Measurements from ENCODE around the gene WDR86. TPM values are rescaled to one million over a fixed set of nuclear protein-coding genes. Genes with fewer than 3 reads are reported as not detected.
A peak's percentile ranks its signal among the peaks of the same experiment; 100 is the strongest.

The WDR86 gene
- total and polyA plus RNA-seq, 3 experiments from 2014 or later: 0.55 to 10.4 (median 0.59) TPM

DNA sequence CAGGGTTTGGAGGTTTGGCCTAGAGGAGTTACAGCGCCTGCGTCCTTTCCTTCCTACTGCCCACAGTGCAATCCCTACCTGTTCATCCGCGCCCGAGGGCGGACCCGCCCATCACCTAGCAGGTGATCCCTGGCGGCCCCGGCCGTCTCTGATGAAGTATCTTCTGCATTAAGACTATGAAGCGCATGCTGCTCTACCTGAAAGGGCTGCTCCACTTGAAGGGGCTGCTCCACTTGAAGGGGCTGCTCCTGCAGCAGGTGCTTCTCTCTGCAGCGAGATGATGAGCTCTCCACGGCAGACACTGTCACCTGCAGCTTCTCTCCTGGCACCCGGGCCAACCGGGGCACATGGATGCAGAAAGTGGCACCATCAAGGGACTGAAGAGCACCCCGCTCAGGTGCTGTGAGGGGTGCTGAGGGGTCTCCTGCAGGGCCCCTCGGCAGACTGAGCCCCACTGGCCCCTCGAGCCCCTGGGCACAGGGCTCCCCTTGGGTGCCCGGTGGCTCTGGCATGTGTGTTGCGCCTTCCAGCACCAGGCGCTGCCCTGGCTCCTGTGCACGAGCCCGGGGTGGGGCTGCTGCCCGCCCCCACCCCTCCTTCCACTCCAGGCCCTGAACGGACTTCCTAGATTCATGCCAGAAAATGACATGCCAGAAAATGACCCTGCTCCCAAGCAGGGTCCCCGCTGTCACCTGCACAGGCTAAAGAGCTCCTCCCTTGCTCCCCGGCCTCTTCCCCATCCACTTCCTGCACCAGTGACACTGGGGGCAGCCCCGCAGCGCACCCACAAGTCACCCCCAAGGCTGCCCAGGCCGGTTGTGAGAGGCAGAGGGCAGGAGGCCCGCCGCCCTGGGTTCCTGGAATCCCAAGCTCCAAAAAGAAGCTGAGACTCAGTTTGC, 29.4 kb downstream of the WDR86 start:
- peak overlapping the region; percentile 9 for H3K27ac ChIP-seq (ENCODE audit: low read depth, low read length)
- Mint-ChIP-seq H3K9me3 (no peaks in the 10 kb centered on the region), H3K4me3 (peak overlapping the region; percentile 26 to 77 (median 61)), H3K27ac (peak overlapping the region in 7 of 8 donors; percentile 24 to 87 (median 50)), H3K27me3 (peaks cover 9 to 10% of the 10 kb centered on the region in 2 donors), H3K36me3 (peaks cover 0 to 41% (median 13%) of the 10 kb centered on the region in 3 donors), H3K4me1 (peaks cover 10 to 14% (median 10%) of the 10 kb centered on the region in 3 donors)
- ChIA-PET POLR2A (interaction anchor here (0.7 kb wide), 1 partner anchor 31 kb away, joined by 6 read pairs; no protein-coding TSS in a partner anchor), CTCF (interaction anchor here (0.8 kb wide), 1 partner anchor 12 kb away, joined by 3 read pairs; no protein-coding TSS in a partner anchor)
- DNase-seq: no peak
- H3K4me3 ChIP-seq (ENCODE audit: low read length): no peak overlapping the region
- H3K27me3 ChIP-seq (ENCODE audit: insufficient read depth, low read length, poor library complexity, severe bottlenecking): peaks cover 13% of the 10 kb centered on the region
- H3K9me3 ChIP-seq (ENCODE audit: low read length): no peaks in the 10 kb centered on the region
- peaks cover 18% of the 10 kb centered on the region for H3K4me1 ChIP-seq (ENCODE audit: insufficient read depth, low read length)
- peaks cover 11% of the 10 kb centered on the region for H3K36me3 ChIP-seq (ENCODE audit: insufficient read depth, low read length)

DNA sequence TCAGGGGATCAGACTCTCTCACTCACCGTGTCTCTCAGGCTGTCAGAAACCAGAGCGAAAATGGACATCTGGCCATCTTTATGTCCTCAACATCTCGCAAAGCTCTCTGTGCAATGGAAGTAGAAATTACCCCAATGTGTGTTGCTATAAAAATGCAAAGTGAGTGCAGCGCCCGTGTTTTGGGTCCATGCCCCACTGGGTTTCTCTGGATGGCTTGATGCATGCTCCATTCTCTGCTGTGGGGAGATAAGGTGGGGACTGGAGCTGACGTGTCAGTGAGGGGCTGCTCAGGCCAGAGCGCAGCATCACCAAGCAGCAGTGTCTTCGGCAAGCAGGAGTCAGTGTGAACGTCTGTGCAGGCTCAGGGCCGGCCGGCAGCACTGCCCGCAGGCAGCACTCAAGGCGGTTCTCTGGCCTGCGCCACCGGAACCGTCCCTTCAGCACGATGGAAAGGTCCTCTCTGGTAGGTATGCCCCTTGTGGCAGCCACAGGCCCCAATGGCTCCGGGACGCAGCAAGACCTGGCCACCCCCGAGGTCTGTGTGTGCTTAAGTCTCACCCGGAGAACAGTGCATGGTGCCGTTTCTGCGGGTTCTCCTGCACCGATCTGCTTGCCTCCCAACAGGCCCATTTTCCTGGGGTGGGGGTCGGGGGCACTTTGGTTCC, 30.2 kb downstream of the WDR86 start:
- CTCF ChIA-PET: interaction anchor here (0.8 to 1.5 kb wide), 3 partner anchors 10 to 65 kb away, joined by 3 to 4 read pairs (median 3); no protein-coding TSS in a partner anchor
- peaks cover 0 to 45% (median 17%) of the 10 kb centered on the region in 3 donors for H3K36me3 Mint-ChIP-seq
- DNase-seq: no peak
- Histone ChIP-seq H3K27ac (ENCODE audit: low read depth, low read length) (no peak overlapping the region), H3K4me3 (ENCODE audit: low read length) (no peak overlapping the region), H3K36me3 (ENCODE audit: insufficient read depth, low read length) (peaks cover 11% of the 10 kb centered on the region), H3K27me3 (ENCODE audit: insufficient read depth, low read length, poor library complexity, severe bottlenecking) (peaks cover 13% of the 10 kb centered on the region), H3K4me1 (ENCODE audit: insufficient read depth, low read length) (peaks cover 18% of the 10 kb centered on the region), H3K9me3 (ENCODE audit: low read length) (no peaks in the 10 kb centered on the region)
- H3K4me1 Mint-ChIP-seq: peaks cover 10 to 14% (median 10%) of the 10 kb centered on the region in 3 donors
- H3K4me3 Mint-ChIP-seq: peak overlapping the region in 1 of 7 donors; percentile 19
- H3K9me3 Mint-ChIP-seq: no peaks in the 10 kb centered on the region
- peaks cover 9 to 10% of the 10 kb centered on the region in 2 donors for H3K27me3 Mint-ChIP-seq
- POLR2A ChIA-PET: no interaction called here
- peak overlapping the region; percentile 8 to 90 (median 72) for H3K27ac Mint-ChIP-seq

GRCh38 chr7:151379193-151379520, 30.7 kb downstream of the WDR86 start:
- Histone ChIP-seq H3K27me3 (ENCODE audit: insufficient read depth, low read length, poor library complexity, severe bottlenecking) (peaks cover 8% of the 10 kb centered on the region), H3K36me3 (ENCODE audit: insufficient read depth, low read length) (peaks cover 15% of the 10 kb centered on the region), H3K9me3 (ENCODE audit: low read length) (no peaks in the 10 kb centered on the region), H3K4me1 (ENCODE audit: insufficient read depth, low read length) (peaks cover 18% of the 10 kb centered on the region), H3K27ac (ENCODE audit: low read depth, low read length) (no peak overlapping the region), H3K4me3 (ENCODE audit: low read length) (no peak overlapping the region)
- peaks cover 9% of the 10 kb centered on the region in 2 donors for H3K27me3 Mint-ChIP-seq
- POLR2A ChIA-PET: no interaction called here
- CTCF ChIA-PET: interaction anchor here (0.8 to 1.5 kb wide), 3 partner anchors 9 to 64 kb away, joined by 3 to 4 read pairs (median 3); no protein-coding TSS in a partner anchor
- H3K4me1 Mint-ChIP-seq: peaks cover 10 to 14% (median 10%) of the 10 kb centered on the region in 3 donors
- H3K27ac Mint-ChIP-seq: peak overlapping the region in 7 of 8 donors; percentile 8 to 90 (median 83)
- H3K36me3 Mint-ChIP-seq: peaks cover 0 to 50% (median 20%) of the 10 kb centered on the region in 3 donors
- peak overlapping the region in 1 of 7 donors; percentile 52 for H3K4me3 Mint-ChIP-seq
- no peaks in the 10 kb centered on the region for H3K9me3 Mint-ChIP-seq
- DNase-seq: no peak

DNA sequence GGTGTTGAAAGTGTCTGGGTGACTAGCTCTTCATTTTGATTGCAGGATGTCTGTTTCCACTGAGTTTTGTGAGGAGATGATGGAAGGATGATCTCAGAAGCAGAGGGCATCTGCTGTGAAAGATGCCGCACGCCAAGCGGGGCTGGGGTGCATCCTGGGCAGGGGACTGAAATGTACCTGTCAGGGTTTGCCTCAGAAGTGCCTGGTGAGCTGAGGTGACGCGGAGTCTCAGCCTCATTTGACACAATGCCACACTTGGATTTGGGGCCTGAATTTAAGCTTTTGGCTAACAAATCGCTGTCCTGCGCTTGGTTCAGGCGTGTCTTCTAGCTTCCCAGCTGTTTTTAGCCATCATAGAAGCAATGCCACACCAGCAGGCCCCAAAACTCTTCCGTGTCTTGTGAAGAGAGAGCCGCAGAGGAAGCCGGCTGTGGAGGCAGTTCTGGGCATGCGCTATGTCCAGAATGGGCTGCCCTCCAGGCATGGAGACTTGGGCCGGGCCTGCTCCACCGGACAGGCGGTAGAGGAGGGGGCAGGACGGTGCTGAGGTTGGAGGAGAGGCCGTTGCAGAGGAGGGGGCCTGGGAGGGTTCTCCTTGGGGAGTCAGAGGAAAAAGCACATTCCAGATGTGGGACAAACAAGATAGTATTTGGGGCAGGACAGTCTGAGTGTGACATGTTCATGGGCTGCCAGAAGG, 31.2 kb downstream of the WDR86 start:
- H3K9me3 Mint-ChIP-seq: no peaks in the 10 kb centered on the region
- H3K27ac Mint-ChIP-seq: peak overlapping the region in 7 of 8 donors; percentile 4 to 90 (median 51)
- H3K4me1 Mint-ChIP-seq: peaks cover 10 to 14% (median 10%) of the 10 kb centered on the region in 3 donors
- ChIA-PET CTCF (interaction anchor here (0.8 to 1.5 kb wide), 3 partner anchors 9 to 64 kb away, joined by 3 to 4 read pairs (median 3); no protein-coding TSS in a partner anchor), POLR2A (no interaction called here)
- H3K4me3 ChIP-seq (ENCODE audit: low read length): no peak overlapping the region
- H3K27me3 Mint-ChIP-seq: peaks cover 6 to 9% of the 10 kb centered on the region in 2 donors
- no peak overlapping the region for H3K27ac ChIP-seq (ENCODE audit: low read depth, low read length)
- peaks cover 0 to 54% (median 20%) of the 10 kb centered on the region in 3 donors for H3K36me3 Mint-ChIP-seq
- peaks cover 18% of the 10 kb centered on the region for H3K4me1 ChIP-seq (ENCODE audit: insufficient read depth, low read length)
- H3K36me3 ChIP-seq (ENCODE audit: insufficient read depth, low read length): peaks cover 21% of the 10 kb centered on the region
- peak overlapping the region in 1 of 7 donors; percentile 52 for H3K4me3 Mint-ChIP-seq
- no peaks in the 10 kb centered on the region for H3K9me3 ChIP-seq (ENCODE audit: low read length)
- H3K27me3 ChIP-seq (ENCODE audit: insufficient read depth, low read length, poor library complexity, severe bottlenecking): peaks cover 5% of the 10 kb centered on the region
- no peak for DNase-seq

GRCh38 chr7:151378011-151378410, 31.8 kb downstream of the WDR86 start:
- Histone ChIP-seq H3K27ac (ENCODE audit: low read depth, low read length) (no peak overlapping the region), H3K27me3 (ENCODE audit: insufficient read depth, low read length, poor library complexity, severe bottlenecking) (peaks cover 5% of the 10 kb centered on the region), H3K4me1 (ENCODE audit: insufficient read depth, low read length) (peaks cover 18% of the 10 kb centered on the region), H3K36me3 (ENCODE audit: insufficient read depth, low read length) (peaks cover 27% of the 10 kb centered on the region), H3K4me3 (ENCODE audit: low read length) (no peak overlapping the region), H3K9me3 (ENCODE audit: low read length) (no peaks in the 10 kb centered on the region)
- ChIA-PET POLR2A (no interaction called here), CTCF (interaction anchor here (0.7 kb wide), 1 partner anchor 9 kb away, joined by 3 read pairs; no protein-coding TSS in a partner anchor)
- Mint-ChIP-seq H3K27me3 (peaks cover 6 to 9% of the 10 kb centered on the region in 2 donors), H3K4me1 (peaks cover 10 to 14% (median 10%) of the 10 kb centered on the region in 3 donors), H3K36me3 (peaks cover 0 to 60% (median 20%) of the 10 kb centered on the region in 3 donors), H3K9me3 (no peaks in the 10 kb centered on the region), H3K4me3 (no peak overlapping the region), H3K27ac (peak overlapping the region in 7 of 8 donors; percentile 4 to 86 (median 46))
- no peak for DNase-seq

DNA sequence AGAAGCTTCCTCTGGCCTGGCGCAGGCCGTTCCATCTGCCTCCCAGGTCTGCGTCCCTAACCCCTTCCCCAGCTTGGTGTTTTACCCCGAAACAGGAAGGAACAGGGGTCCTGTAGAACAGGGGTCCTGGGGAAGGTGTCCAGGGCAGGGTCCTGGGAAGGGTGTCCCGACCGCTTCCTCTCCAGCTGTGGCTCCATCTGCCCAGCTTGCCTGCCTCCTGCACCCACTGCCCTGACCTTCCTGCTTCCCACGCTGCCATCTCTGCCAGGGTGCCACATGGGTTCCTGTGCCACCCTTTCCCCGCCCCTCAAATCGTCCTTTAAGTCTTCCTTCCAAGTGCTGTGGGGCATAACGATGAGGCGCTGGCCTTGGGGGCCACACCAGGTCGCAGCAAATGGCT, 32.4 kb downstream of the WDR86 start:
- peaks cover 0 to 66% (median 20%) of the 10 kb centered on the region in 3 donors for H3K36me3 Mint-ChIP-seq
- ChIA-PET POLR2A (no interaction called here), CTCF (interaction anchor here (0.7 to 2.1 kb wide), 3 partner anchors 9 to 71 kb away, joined by 3 to 6 read pairs (median 4); no protein-coding TSS in a partner anchor)
- Histone ChIP-seq H3K4me3 (ENCODE audit: low read length) (no peak overlapping the region), H3K36me3 (ENCODE audit: insufficient read depth, low read length) (peaks cover 30% of the 10 kb centered on the region), H3K9me3 (ENCODE audit: low read length) (no peaks in the 10 kb centered on the region), H3K4me1 (ENCODE audit: insufficient read depth, low read length) (peaks cover 13% of the 10 kb centered on the region), H3K27me3 (ENCODE audit: insufficient read depth, low read length, poor library complexity, severe bottlenecking) (peaks cover 2% of the 10 kb centered on the region), H3K27ac (ENCODE audit: low read depth, low read length) (no peak overlapping the region)
- no peak for DNase-seq
- H3K9me3 Mint-ChIP-seq: no peaks in the 10 kb centered on the region
- H3K4me1 Mint-ChIP-seq: peaks cover 8 to 12% (median 8%) of the 10 kb centered on the region in 3 donors
- no peak overlapping the region for H3K4me3 Mint-ChIP-seq
- H3K27me3 Mint-ChIP-seq: peaks cover 4 to 5% of the 10 kb centered on the region in 2 donors
- peak overlapping the region in 5 of 8 donors; percentile 18 to 83 (median 29) for H3K27ac Mint-ChIP-seq

DNA sequence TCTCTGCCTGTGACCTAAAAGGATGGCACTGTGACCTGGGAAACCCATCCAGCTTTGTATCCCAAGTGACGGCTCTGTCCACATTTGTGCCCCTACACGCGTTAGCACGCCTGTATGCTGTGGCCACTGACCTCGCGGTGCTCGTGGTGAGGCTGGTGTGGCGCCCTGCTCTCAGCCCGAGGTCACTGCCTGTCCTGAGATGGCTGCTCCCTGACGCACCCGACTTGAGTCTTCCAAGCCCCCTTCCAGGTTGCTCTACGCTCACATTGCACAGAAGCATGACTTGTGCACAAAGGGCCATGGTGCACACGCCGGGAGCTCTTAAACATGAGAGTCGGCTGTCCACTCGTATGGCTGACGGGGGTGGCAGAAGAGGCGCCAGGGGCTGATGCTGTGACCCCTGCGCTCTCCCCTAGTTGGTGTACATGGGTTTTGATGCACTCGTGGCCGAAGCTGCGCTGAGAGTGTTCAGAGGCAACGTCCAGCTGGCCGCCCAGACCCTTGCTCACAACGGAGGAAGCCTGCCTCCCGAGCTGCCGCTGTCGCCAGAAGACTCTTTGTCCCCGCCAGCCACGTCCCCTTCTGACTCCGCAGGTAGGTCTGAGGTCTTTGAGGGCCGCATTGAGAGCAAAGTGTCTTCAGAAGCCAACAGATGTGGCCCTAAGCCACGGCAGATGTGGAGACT, 33.5 kb downstream of the WDR86 start:
- no peak for DNase-seq
- Mint-ChIP-seq H3K27ac (no peak overlapping the region), H3K36me3 (peaks cover 0 to 74% (median 22%) of the 10 kb centered on the region in 3 donors), H3K27me3 (no peaks in the 10 kb centered on the region), H3K4me1 (peaks cover 4 to 9% (median 4%) of the 10 kb centered on the region in 3 donors), H3K9me3 (no peaks in the 10 kb centered on the region), H3K4me3 (no peak overlapping the region)
- no peak overlapping the region for H3K4me3 ChIP-seq (ENCODE audit: low read length)
- no peaks in the 10 kb centered on the region for H3K27me3 ChIP-seq (ENCODE audit: insufficient read depth, low read length, poor library complexity, severe bottlenecking)
- no peaks in the 10 kb centered on the region for H3K9me3 ChIP-seq (ENCODE audit: low read length)
- peaks cover 34% of the 10 kb centered on the region for H3K36me3 ChIP-seq (ENCODE audit: insufficient read depth, low read length)
- no peak overlapping the region for H3K27ac ChIP-seq (ENCODE audit: low read depth, low read length)
- H3K4me1 ChIP-seq (ENCODE audit: insufficient read depth, low read length): peaks cover 7% of the 10 kb centered on the region
- ChIA-PET POLR2A (no interaction called here), CTCF (interaction anchor here (1.5 to 2.1 kb wide), 2 partner anchors 57 to 72 kb away, joined by 4 to 6 read pairs; no protein-coding TSS in a partner anchor)
